ENCODE measurements around the gene LLGL1.
A peak's percentile ranks its signal among the peaks of the same experiment; 100 is the strongest.

The LLGL1 gene

DNA sequence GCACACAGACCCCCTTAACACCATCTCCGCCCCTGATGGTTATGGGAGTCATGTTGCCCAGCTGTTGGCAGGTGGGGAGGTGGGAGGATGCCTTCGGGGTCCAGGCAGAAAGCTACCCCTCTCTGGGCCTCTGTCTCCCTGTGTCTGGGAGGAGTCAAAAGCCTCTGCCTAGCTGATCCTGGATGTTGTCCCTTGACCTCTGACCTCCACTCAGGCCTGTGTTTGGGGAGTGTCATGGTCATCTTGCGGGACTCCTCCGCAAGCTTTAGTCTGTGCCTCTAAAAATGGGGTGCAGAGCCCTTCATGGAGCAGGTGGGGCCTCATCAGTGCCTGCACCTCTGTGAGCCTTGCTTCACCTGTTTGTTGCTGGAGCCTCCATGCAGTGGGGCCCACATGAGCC is 3.8 kb downstream of the LLGL1 start:
- no peak overlapping the region for H3K4ac ChIP-seq (ENCODE audit: low read length)
- no peak overlapping the region for H4K91ac ChIP-seq (ENCODE audit: low read depth, low read length, poor library complexity)
- H3K4me3 ChIP-seq (ENCODE audit: low read length in 2 of 2), result no peak overlapping the region
- no peaks in the 10 kb centered on the region for H3K9me3 ChIP-seq (replicated peaks in 1 of 2; ENCODE audit: control insufficient read depth in 2 of 2, insufficient read depth in 1 of 2, low read depth in 1 of 2, low read length in 2 of 2)
- no peaks in the 10 kb centered on the region for H3K27me3 ChIP-seq (ENCODE audit: control insufficient read depth in 3 of 3, insufficient read depth in 3 of 3, low read depth in 1 of 3, low read length in 3 of 3)
- H3K4me2 ChIP-seq (ENCODE audit: insufficient read depth, low read length, poor library complexity, severe bottlenecking), result no peak overlapping the region
- H3K23ac ChIP-seq (ENCODE audit: low read depth, low read length, poor library complexity), result no peak overlapping the region
- peaks cover 47 to 52% of the 10 kb centered on the region in 2 donors for H3K4me1 ChIP-seq (ENCODE audit: control insufficient read depth in 2 of 2, insufficient read depth in 1 of 2, low read depth in 1 of 2, low read length in 2 of 2)
- H3K36me3 ChIP-seq (replicated peaks in 1 of 2; ENCODE audit: control insufficient read depth in 2 of 2, insufficient read depth in 2 of 2, low read length in 2 of 2), result peaks cover 20 to 25% of the 10 kb centered on the region in 2 donors
- H2BK5ac ChIP-seq (ENCODE audit: low read length), result peak overlapping the region; percentile 55
- no peak overlapping the region for H2BK12ac ChIP-seq (ENCODE audit: low read length)
- peak overlapping the region; percentile 14 for H2BK15ac ChIP-seq (ENCODE audit: low read length)
- peak overlapping the region; percentile 100 for H3K18ac ChIP-seq (ENCODE audit: low read length)
- H3K14ac ChIP-seq (ENCODE audit: low read length), result no peak overlapping the region
- peak overlapping the region; percentile 50 for H3K9ac ChIP-seq (ENCODE audit: low read depth, low read length, poor library complexity)
- no peak overlapping the region for H4K8ac ChIP-seq (ENCODE audit: low read depth, low read length)
- H2BK120ac ChIP-seq (ENCODE audit: low read depth, low read length), result peak overlapping the region; percentile 47
- no peak overlapping the region for H2AFZ ChIP-seq (ENCODE audit: low read length)
- H2AK5ac ChIP-seq (ENCODE audit: low read depth, low read length), result peak overlapping the region; percentile 99
- DNase-seq (ENCODE audit: low spot score), result no peak
- WGBS, 2 donors (ENCODE audit: extremely low coverage in 2 of 2, insufficient read length in 2 of 2, insufficient replicate concordance in 1 of 2), result no CpG with 5 or more reads among the region's 4 CpGs
- H3K79me1 ChIP-seq (ENCODE audit: low read depth, low read length), result peaks cover 48% of the 10 kb centered on the region
- H3K27ac ChIP-seq (replicated peaks; ENCODE audit: low read length), result no peak overlapping the region

- Histone ChIP-seq H3K4me3 (ENCODE audit: low read length in 2 of 2) (no peak overlapping the region), H2BK5ac (ENCODE audit: low read length) (peak overlapping the region; percentile 100), H3K14ac (ENCODE audit: low read length) (no peak overlapping the region), H3K4ac (ENCODE audit: low read length) (no peak overlapping the region), H3K9ac (ENCODE audit: low read depth, low read length, poor library complexity) (peak overlapping the region; percentile 50), H2BK15ac (ENCODE audit: low read length) (peak overlapping the region; percentile 100), H2AK5ac (ENCODE audit: low read depth, low read length) (peak overlapping the region; percentile 99), H2BK12ac (ENCODE audit: low read length) (peak overlapping the region; percentile 100), H3K27ac (replicated peaks; ENCODE audit: low read length) (peak overlapping the region; percentile 76), H3K27me3 (ENCODE audit: control insufficient read depth in 3 of 3, insufficient read depth in 3 of 3, low read depth in 1 of 3, low read length in 3 of 3) (no peaks in the 10 kb centered on the region), H3K23ac (ENCODE audit: low read depth, low read length, poor library complexity) (peak overlapping the region; percentile 8), H3K9me3 (replicated peaks in 1 of 2; ENCODE audit: control insufficient read depth in 2 of 2, insufficient read depth in 1 of 2, low read depth in 1 of 2, low read length in 2 of 2) (no peaks in the 10 kb centered on the region), H4K8ac (ENCODE audit: low read depth, low read length) (no peak overlapping the region), H3K36me3 (replicated peaks in 1 of 2; ENCODE audit: control insufficient read depth in 2 of 2, insufficient read depth in 2 of 2, low read length in 2 of 2) (peaks cover 26 to 30% of the 10 kb centered on the region in 2 donors), H3K18ac (ENCODE audit: low read length) (peak overlapping the region; percentile 100), H3K4me2 (ENCODE audit: insufficient read depth, low read length, poor library complexity, severe bottlenecking) (no peak overlapping the region), H4K91ac (ENCODE audit: low read depth, low read length, poor library complexity) (no peak overlapping the region), H2BK120ac (ENCODE audit: low read depth, low read length) (peak overlapping the region; percentile 91), H2AFZ (ENCODE audit: low read length) (no peak overlapping the region), H3K79me1 (ENCODE audit: low read depth, low read length) (peaks cover 51% of the 10 kb centered on the region), H3K4me1 (ENCODE audit: control insufficient read depth in 2 of 2, insufficient read depth in 1 of 2, low read depth in 1 of 2, low read length in 2 of 2) (peaks cover 47 to 51% of the 10 kb centered on the region in 2 donors)
- no CpG with 5 or more reads among the region's 7 CpGs for WGBS, 2 donors (ENCODE audit: extremely low coverage in 2 of 2, insufficient read length in 2 of 2, insufficient replicate concordance in 1 of 2)
- no peak for DNase-seq (ENCODE audit: low spot score)
Observed at GRCh38 chr17:18229771-18230170, 4.3 kb downstream of the LLGL1 start.

GRCh38 chr17:18230288-18231141 is 5.1 kb downstream of the LLGL1 start:
- peaks cover 33 to 38% of the 10 kb centered on the region in 2 donors for H3K36me3 ChIP-seq (replicated peaks in 1 of 2; ENCODE audit: control insufficient read depth in 2 of 2, insufficient read depth in 2 of 2, low read length in 2 of 2)
- no peaks in the 10 kb centered on the region for H3K27me3 ChIP-seq (ENCODE audit: control insufficient read depth in 3 of 3, insufficient read depth in 3 of 3, low read depth in 1 of 3, low read length in 3 of 3)
- H3K4me2 ChIP-seq (ENCODE audit: insufficient read depth, low read length, poor library complexity, severe bottlenecking), result peak overlapping the region; percentile 50
- H3K9me3 ChIP-seq (replicated peaks in 1 of 2; ENCODE audit: control insufficient read depth in 2 of 2, insufficient read depth in 1 of 2, low read depth in 1 of 2, low read length in 2 of 2), result no peaks in the 10 kb centered on the region
- peak overlapping the region; percentile 100 for H2BK15ac ChIP-seq (ENCODE audit: low read length)
- H4K91ac ChIP-seq (ENCODE audit: low read depth, low read length, poor library complexity), result peak overlapping the region; percentile 88
- H3K23ac ChIP-seq (ENCODE audit: low read depth, low read length, poor library complexity), result peak overlapping the region; percentile 8
- no peak for DNase-seq (ENCODE audit: low spot score)
- WGBS, 2 donors (ENCODE audit: extremely low coverage in 2 of 2, insufficient read length in 2 of 2, insufficient replicate concordance in 1 of 2), result no CpG with 5 or more reads among the region's 14 CpGs
- H3K4me3 ChIP-seq (ENCODE audit: low read length in 2 of 2), result no peak overlapping the region
- H4K8ac ChIP-seq (ENCODE audit: low read depth, low read length), result no peak overlapping the region
- H2BK5ac ChIP-seq (ENCODE audit: low read length), result peak overlapping the region; percentile 100
- H3K4ac ChIP-seq (ENCODE audit: low read length), result peak overlapping the region; percentile 87
- H2BK12ac ChIP-seq (ENCODE audit: low read length), result peak overlapping the region; percentile 100
- H2BK120ac ChIP-seq (ENCODE audit: low read depth, low read length), result peak overlapping the region; percentile 91
- peak overlapping the region; percentile 76 for H3K27ac ChIP-seq (replicated peaks; ENCODE audit: low read length)
- H2AFZ ChIP-seq (ENCODE audit: low read length), result no peak overlapping the region
- H3K79me1 ChIP-seq (ENCODE audit: low read depth, low read length), result peaks cover 57% of the 10 kb centered on the region
- H3K14ac ChIP-seq (ENCODE audit: low read length), result peak overlapping the region; percentile 89
- H2AK5ac ChIP-seq (ENCODE audit: low read depth, low read length), result peak overlapping the region; percentile 99
- peaks cover 47 to 51% of the 10 kb centered on the region in 2 donors for H3K4me1 ChIP-seq (ENCODE audit: control insufficient read depth in 2 of 2, insufficient read depth in 1 of 2, low read depth in 1 of 2, low read length in 2 of 2)
- H3K9ac ChIP-seq (ENCODE audit: low read depth, low read length, poor library complexity), result peak overlapping the region; percentile 72
- H3K18ac ChIP-seq (ENCODE audit: low read length), result peak overlapping the region; percentile 100

GRCh38 chr17:18231164-18231563 is 5.7 kb downstream of the LLGL1 start:
- WGBS, 2 donors (ENCODE audit: extremely low coverage in 2 of 2, insufficient read length in 2 of 2, insufficient replicate concordance in 1 of 2), result no CpG with 5 or more reads among the region's 9 CpGs
- DNase-seq (ENCODE audit: low spot score), result peak; percentile 64

More at GRCh38 chr17:18231164-18231563, 5.7 kb downstream of the LLGL1 start:
- Histone ChIP-seq H3K9me3 (replicated peaks in 1 of 2; ENCODE audit: control insufficient read depth in 2 of 2, insufficient read depth in 1 of 2, low read depth in 1 of 2, low read length in 2 of 2) (no peaks in the 10 kb centered on the region), H2BK5ac (ENCODE audit: low read length) (peak overlapping the region; percentile 100), H3K4me1 (ENCODE audit: control insufficient read depth in 2 of 2, insufficient read depth in 1 of 2, low read depth in 1 of 2, low read length in 2 of 2) (peaks cover 47 to 51% of the 10 kb centered on the region in 2 donors), H4K91ac (ENCODE audit: low read depth, low read length, poor library complexity) (peak overlapping the region; percentile 88), H4K8ac (ENCODE audit: low read depth, low read length) (no peak overlapping the region), H2BK12ac (ENCODE audit: low read length) (no peak overlapping the region), H2BK15ac (ENCODE audit: low read length) (peak overlapping the region; percentile 100), H3K79me1 (ENCODE audit: low read depth, low read length) (peaks cover 57% of the 10 kb centered on the region), H3K4me2 (ENCODE audit: insufficient read depth, low read length, poor library complexity, severe bottlenecking) (peak overlapping the region; percentile 50), H3K36me3 (replicated peaks in 1 of 2; ENCODE audit: control insufficient read depth in 2 of 2, insufficient read depth in 2 of 2, low read length in 2 of 2) (peaks cover 39 to 44% of the 10 kb centered on the region in 2 donors), H3K18ac (ENCODE audit: low read length) (peak overlapping the region; percentile 100), H2AFZ (ENCODE audit: low read length) (no peak overlapping the region), H2BK120ac (ENCODE audit: low read depth, low read length) (peak overlapping the region; percentile 91), H3K4me3 (ENCODE audit: low read length in 2 of 2) (no peak overlapping the region), H3K14ac (ENCODE audit: low read length) (no peak overlapping the region), H2AK5ac (ENCODE audit: low read depth, low read length) (peak overlapping the region; percentile 99), H3K9ac (ENCODE audit: low read depth, low read length, poor library complexity) (peak overlapping the region; percentile 68), H3K27ac (replicated peaks; ENCODE audit: low read length) (peak overlapping the region; percentile 76), H3K23ac (ENCODE audit: low read depth, low read length, poor library complexity) (no peak overlapping the region), H3K27me3 (ENCODE audit: control insufficient read depth in 3 of 3, insufficient read depth in 3 of 3, low read depth in 1 of 3, low read length in 3 of 3) (no peaks in the 10 kb centered on the region), H3K4ac (ENCODE audit: low read length) (no peak overlapping the region)
